ENCODE measurements around the gene QSOX1.
"Not testable (repeated sequence)": the region's sequence is repeated elsewhere in the genome, so short reads cannot be mapped to it uniquely, and the experiment has no call there.

The QSOX1 gene

DNA sequence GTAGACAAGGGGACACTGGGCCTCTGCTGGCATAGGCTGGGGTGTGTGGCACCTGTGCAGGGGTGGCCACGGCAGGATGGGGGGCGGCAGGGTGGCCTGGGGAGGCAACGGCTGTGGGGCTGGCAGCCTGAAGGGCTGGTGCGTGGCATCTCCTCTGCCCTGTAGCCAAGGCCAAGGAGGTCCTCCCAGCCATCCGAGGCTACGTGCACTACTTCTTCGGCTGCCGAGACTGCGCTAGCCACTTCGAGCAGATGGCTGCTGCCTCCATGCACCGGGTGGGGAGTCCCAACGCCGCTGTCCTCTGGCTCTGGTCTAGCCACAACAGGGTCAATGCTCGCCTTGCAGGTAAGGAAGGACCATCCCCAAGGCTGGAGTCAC, 39.4 kb downstream of the QSOX1 start:
- DNase-seq, result no peak

DNA sequence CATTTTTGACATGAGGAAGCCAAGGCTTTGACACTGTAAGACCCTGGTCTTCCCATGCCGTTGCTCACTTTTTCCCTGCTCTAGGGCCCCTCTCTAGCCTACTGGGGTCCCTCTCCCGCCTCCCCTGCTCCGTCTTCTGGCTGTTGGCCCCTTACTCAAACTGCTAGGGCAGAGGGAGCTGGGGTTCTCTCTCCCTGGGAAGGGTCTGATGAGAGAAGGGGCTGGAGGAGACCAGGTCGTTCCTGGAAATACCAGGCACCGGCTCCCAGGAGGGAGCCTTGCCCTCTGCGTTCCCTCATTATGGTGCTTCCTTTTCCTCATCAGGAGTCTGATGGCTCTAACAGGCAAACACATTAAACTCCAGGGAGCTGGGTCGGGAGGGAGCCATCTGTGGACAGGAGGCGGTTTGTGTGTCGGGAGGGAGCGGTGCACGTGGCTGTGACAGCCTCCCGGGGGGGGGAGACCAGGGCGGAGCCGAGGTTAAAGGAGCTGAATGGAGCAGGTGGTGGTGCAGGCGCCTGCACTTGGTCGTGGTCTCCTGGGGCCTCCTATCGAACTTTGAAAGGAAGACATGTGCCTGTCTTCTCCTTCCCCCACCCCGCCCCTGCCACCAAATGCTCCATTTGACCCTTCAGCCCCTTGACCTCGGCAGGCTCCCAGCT, 40.0 kb downstream of the QSOX1 start:
- DNase-seq, result no peak

DNA sequence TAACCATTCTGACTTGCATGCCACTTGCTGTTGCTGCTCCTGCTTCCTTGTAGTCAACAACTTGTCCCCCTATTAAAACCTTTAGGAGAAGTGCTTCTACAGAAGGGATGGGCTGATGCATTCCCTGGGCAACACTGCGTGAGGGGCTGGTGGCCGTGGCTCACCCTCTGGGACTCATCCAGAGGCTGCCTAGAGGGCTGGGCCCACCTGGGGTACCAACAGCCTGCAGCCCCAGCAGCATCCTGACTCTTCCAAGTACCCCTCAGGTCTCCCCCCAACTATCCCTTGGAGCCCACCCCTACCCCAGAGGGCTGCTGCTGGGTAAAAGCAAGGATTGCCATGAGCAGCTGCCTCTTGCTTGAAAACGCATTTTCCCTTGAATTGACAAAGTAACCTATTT, 40.7 kb downstream of the QSOX1 start:
- no peak for DNase-seq

DNA sequence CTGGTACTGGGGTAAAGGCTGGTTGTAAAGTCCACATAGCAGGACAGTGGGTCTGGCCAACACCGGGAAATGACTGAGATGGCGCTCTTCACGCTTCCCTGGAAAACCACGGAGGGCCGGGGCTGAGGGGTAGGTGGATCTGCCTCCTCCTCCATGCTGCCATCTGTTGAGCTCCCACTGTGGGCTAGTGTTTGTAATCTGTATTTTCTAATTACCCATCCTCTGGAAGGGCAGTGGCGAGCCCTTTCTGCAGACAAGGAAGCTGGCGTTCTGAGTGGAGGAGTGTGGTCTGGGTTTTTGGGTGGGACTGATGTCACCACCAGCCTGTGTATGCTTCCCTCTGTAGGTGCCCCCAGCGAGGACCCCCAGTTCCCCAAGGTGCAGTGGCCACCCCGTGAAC, 41.2 kb downstream of the QSOX1 start:
- DNase-seq, result no peak

DNA sequence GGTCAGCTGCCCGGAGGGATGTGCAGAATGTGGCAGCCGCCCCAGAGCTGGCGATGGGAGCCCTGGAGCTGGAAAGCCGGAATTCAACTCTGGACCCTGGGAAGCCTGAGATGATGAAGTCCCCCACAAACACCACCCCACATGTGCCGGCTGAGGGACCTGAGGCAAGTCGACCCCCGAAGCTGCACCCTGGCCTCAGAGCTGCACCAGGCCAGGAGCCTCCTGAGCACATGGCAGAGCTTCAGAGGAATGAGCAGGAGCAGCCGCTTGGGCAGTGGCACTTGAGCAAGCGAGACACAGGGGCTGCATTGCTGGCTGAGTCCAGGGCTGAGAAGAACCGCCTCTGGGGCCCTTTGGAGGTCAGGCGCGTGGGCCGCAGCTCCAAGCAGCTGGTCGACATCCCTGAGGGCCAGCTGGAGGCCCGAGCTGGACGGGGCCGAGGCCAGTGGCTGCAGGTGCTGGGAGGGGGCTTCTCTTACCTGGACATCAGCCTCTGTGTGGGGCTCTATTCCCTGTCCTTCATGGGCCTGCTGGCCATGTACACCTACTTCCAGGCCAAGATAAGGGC, 41.9 kb downstream of the QSOX1 start:
- no peak for DNase-seq

DNA sequence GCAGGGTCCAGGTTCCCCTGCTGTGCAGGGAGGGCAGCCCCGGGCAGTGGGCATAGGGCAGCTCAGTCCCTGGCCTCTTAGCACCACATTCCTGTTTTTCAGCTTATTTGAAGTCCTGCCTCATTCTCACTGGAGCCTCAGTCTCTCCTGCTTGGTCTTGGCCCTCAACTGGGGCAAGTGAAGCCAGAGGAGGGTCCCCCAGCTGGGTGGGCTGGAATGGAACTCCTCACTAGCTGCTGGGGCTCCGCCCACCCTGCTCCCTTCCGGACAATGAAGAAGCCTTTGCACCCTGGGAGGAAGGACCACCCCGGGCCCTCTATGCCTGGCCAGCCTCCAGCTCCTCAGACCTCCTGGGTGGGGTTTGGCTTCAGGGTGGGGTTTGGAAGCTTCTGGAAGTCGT, 42.6 kb downstream of the QSOX1 start:
- DNase-seq, result no peak

DNA sequence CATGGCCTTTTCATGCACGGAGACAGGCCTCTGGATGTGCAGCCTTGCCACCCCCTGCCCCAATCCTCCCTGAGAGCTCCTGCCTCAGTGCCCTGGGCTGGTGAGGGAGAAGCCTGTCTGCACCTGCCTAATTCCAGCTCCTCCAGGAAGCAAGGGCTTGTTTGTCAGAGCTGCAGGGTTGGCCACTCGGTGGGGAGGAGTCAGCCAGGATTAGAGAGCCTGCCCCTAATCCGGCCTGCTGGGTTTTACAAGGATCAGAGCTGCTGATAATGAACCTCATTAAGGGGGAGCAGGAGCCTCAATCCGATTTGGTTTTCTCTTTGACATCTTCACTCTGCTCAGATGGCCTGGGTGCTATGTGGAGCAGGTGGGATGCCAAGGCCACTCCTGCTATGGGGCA, 43.5 kb downstream of the QSOX1 start:
- no peak for DNase-seq

DNA sequence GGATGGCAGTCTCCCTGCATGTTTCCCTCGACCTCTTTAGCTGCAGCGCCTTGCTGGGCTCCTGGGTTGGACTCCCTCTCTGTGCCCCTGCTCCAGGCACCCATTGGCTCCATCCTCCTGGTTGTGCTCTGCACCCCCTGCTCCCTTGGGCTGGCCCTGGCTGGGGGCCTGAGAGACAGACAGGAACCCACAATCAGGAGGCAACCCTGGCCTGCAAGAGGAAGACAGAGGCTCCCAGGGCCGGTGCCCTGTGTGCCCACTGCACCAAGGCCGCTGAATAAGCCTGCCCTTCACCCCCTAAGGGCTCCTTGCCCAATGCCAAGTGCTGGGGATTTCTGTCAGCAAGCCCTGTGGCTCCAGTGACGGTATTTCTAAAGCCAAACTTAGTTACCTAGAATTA, 43.9 kb downstream of the QSOX1 start:
- DNase-seq, result no peak

DNA sequence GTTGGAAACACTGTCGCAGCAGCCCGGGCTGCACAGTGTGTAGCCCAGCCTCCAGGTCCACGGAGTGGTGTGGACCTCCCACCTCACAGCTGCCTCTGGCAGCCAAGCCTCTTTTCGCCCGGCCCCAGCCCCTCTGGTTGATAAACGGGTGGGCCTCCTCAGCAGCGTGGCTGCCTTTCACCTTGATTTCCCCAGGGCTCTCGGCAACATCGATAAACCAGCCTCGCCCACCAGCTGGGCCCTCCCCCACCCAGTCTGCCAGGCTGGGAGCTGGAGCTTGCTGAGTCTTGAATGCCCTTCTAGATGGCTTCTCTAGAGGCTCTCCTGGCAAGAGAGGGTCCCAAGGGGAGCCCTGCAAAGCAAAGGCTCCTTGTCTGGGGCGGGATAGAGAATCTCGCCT, 44.3 kb downstream of the QSOX1 start:
- no peak for DNase-seq

DNA sequence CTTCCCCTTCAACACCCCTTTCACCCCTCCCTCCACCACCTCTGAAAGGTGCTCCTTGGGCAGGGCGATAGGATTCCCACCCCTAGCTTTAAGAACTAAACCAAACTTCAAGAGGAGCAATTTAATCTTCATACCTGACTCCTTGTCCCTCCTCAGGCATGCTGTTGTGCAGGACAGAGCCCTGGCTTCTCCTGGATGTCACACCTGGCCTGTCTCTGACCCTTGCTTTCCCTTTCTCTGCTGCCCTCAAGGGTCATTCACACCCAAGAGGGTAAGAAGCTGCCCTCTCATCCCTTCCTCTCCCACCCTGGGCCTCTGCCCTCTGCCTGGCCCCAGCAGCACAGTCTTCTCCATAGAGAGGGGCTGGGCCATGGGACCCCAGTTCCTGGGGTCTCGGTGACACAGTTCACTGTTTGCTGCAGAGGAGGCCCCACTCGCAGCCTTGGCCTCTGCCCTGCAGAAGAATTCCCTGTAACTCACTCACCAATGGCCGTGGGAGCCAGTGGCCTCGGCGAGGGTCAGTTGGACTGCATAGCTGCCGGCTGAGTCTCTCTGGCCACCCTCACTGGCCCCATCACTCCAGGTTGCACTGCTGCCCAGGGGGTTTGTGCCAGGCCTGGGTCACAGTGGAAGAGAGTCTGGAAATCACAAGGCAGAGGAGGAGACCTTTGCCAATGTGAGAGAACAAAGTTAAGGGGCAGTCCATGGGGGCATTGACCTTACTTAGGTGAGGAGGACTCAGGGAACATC, 47.0 kb downstream of the QSOX1 start:
- no peak for DNase-seq

DNA sequence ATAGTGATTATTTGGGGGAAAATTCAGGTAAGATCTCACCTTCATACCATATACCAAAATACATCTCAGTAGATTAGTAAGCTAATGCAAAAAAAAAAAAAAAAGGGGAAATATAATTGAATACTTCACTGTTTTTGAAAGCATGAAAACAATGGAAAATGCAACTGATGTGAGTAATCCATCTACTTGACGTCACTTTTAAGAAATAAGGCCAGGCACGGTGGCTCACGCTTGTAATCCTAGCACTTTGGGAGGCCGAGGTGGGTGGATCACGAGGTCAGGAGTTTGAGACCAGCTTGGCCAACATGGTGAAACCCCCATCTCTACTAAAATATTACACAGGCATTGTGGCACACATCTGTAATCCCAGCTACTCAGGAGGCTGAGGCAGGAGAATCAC, 47.9 kb downstream of the QSOX1 start:
- not testable (repeated sequence) for DNase-seq

DNA sequence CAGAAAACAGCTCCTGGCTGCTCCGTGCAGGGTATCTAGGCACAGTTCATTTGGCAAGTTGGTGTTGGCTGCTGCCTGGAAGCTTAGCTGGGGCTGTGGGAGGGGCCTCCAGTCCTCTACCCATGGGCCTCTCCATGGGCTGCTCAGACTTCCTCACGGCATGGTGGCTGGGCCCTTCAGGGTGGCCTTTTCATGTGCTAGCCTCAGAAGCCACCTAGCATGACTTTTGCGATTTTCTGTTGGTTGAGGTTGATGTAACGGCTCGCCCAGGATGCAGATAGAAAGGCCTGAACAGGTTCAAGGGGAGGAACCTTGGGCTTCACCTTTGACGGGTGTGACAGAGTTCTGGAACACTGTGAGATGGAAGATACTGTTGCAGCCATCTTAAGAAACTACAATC, 49.6 kb downstream of the QSOX1 start:
- DNase-seq, result no peak

DNA sequence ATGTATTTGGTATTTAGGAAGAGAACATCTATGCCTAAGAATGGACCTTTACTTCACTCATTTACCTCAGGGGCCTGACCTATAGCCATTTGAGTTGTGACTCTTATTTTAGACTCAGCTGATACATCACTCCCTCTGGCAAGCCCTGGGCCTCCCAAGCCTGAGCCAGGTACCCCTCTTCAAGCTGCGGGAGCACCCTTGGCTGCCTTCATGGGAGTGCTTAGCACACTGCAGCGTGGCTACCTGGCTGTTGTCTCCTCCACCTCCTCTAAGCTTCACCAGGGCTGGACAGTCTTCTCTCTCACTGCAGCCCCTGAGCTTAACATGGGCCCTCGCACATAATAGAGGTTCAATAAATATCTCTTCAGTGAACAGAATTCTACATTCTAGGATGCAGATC, 51.9 kb downstream of the QSOX1 start:
- no peak for DNase-seq

DNA sequence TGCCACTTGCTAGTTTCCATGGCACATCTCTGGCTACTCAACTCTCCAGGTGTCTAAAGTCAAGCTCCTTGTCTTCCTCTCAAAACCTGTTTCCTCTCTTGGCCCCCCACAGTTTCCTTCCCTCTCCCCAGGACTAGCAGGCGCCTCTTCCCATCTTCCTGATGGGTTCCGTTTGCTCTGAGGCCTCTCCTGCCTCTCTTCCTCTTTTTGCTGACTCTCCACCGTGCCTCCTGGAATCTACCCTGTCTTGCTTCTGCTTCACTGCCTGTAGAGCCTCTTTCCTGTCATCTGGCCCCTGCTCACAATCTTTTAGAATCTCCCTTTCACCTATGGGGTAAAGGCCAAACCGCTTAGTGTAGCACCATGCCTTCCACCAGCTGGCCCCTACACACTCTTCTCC, 53.6 kb downstream of the QSOX1 start:
- DNase-seq, result no peak

DNA sequence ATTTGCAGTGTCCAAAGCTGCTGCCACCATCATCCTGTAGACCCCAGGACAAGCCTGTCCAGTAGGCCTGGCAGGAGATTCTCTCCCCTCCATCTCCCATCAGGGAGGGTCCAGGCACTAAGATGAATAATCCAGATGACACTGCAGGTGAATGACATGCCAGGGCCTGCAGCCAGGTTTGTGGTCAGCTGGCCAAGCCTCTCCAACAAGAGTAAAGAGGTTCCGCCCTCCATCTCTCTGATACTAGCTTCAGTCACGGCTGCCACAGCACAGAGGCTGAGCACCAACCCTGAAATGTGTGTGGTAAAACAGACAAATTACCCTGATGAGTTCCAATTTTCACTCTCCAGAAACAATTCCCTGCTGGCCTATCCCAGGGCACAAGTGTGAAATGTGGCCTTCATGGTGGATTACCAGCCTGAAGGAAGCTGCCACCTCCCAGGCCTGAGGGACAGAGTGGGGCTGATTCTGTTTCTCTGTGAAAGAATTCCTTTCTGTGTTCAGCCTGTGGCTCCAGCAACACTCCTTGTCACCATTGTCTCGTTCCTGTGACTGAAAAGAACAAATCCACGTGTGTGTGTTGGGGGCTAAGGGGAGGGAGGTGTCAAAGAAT, 55.4 kb downstream of the QSOX1 start:
- DNase-seq, result no peak

DNA sequence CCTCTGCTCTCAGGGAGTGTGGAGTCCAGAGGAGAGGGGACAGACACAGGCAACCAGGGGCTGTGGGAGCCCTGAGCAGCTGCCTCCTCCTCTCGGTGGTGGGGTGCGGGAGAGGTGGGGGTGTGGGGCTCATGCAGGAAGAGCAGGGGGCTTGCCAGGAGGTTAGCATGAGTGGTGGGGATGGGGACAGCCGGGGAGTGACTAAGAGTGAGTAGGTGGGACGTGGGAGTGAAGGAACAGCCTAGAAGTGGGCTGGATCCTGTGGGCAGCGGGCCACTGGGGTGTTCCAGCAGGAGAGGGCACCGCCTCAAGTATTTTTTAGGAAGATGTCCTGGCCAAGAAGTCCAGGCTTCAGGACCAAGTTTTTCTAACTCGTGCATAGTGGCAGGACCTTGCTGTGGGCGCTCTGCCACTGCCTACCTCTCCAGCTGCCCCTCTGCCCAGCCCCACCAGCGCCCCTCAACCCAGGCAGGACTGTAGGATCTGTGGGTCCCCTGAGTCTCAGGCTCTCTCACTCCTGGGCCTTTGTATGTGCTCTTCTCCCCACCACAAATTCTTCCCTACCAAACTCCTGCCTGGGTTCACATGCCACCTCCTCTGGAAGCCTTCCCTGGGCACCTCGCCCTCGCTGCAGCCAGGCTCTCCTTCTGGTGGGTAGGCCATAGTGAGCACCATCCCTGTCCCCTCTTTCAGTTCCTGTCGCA, 56.6 kb downstream of the QSOX1 start:
- no peak for DNase-seq

DNA sequence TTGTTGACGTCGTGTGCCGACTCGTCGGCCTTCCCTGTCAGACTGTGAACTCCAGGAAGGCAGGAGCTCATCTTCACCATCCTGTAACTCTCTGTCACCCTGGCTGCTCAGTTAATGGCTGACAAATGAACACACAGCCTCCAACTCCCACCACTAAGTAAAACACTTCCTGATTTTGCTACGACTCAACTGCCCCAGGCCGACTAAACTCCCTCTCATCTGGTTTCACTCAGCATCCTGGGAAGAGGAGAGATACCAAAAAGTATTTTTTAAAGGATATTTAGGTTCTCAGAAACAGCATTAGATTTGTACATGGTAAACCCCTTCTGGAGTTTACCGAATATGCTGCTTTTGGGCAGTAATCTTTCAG, 57.2 kb downstream of the QSOX1 start:
- DNase-seq, result no peak

DNA sequence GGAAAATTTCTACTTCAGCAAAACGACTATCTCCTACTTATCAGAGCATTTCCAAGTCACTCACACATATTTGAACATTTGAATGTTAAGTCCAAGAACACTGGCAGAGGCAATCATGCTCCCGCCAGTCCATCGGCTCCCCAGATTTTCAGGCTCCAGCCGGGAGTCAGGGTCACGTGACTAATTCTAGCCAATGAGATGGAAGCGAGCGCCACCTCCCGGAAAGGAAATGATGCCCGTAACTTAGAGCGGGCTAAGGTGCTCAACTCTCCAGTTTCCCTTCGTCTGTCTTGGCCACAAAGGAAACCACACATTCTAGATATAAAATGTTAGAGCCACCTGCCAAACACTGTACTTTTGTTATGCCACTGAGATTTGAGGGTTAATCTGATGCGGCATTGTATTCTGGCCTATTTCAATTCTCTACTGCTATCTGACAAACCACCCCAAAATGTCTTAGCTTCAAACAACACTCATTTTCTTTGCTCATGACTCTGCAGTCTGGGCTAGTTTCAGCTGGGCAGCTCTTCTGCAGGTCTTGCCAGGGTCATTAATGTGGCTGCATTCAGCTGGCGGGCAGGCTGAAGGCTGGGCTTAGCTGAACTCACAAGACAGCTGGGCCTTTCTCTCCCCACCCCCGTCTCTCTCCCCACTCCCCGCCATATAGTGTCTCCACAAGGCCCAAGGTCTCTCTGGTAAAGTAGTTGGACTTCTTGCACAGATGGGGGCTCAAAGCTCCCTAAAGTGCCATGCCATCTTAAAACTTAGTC, 58.9 kb downstream of the QSOX1 start:
- DNase-seq, result no peak

DNA sequence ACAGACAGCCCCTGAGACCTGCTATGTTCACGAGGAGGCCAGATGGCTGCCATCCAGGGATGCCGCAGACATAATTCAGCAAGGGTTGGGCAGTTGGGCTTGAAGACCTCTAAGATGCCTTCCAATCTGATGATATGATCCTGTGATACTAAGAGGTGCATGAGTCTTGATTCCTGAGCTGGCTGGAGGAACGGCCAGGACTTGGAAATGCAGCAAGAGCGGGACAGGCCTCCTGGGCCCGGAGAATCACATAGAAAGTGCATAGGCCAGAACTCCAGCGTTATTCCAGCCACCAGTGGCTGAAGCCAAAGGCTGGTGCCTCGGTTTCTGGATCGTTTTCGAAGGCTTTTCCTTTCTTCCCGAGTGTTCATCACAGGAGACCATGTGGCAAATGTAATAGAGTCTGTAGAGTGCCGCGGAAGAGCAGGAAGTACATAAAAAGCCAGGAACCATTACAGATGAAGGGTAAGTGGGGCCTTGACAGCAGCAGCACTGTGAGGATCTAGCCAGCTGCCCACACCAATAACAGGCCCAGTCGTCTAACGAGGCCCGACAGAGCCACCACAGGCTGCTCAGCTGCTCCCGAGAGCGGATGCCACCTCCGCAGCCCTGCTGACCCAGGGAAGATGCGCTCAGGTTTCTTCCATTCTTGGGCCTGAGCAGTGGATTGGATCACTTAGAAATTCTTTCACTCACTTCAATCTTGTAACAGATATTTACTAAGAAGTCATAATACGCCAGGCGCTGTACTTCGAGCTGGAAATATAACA, 61.4 kb downstream of the QSOX1 start:
- DNase-seq, result no peak

DNA sequence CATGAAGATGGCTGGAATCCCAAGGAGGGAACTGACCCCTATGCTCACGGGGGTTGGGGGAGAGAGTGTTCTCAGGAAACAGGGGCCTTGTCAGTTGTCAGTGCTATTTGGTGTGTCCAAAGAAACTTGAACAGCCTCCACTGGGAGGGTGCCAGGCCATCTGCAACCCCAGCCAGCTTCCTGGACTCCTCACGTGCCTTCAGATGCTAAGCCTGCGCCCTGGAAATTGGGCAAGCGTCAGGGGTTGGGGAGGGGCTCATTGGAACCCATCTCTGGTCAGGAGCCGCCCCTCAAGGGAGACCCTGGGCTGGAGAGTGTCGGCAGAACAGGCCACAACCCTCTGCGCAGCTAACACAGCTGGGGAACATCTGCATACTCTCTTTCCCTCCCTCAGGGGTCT, 62.3 kb downstream of the QSOX1 start:
- no peak for DNase-seq

DNA sequence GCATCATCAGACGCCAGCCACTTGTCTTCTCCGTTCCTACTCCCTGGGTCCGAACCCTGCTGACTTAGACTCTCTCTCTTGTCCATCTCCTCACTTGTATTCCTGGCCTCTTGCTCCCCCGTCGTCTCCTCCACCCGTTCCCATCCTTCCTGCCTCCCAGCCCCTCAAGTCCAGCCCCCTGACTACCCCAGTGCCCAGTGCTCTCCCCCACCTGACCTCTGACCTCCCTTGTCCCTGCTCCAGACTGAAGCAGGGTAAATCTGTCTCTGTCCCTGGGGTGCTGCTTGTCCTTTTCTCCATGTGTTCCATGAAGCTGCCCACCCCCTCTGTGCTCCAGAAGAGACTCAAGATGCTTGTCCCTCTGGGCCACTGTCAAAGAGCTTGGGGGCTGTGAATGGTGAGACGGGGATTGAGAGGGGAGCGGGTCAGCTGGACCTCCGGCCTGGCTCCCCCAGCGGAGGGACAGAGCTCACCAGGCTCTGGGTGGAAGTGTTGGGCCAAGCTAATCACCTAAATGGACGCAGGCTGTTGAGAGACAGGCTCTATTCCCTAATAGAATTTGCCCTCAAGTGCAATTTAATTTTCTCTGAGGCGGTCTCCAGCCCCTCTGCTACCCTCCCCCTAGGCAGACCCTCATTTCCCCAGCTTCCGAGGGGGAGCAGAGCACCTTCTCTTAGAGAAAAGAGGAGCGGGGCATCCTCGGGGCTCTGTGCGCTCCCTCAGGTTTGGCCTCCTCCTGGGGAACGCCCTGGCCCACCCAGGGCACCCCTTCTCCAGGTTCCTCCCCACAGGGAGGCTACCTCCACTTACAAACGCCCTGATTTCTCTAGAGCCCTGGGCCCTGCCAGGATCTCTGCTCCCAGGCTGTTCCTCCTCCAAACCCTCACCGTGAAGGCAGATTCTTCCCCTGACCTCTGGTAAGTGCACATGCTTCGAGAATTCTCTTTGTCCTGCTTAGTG, 64.4 kb downstream of the QSOX1 start:
- no peak for DNase-seq
